Measurements from ENCODE around the gene MORF4L2.

- TF ChIP-seq, protein P1, sequence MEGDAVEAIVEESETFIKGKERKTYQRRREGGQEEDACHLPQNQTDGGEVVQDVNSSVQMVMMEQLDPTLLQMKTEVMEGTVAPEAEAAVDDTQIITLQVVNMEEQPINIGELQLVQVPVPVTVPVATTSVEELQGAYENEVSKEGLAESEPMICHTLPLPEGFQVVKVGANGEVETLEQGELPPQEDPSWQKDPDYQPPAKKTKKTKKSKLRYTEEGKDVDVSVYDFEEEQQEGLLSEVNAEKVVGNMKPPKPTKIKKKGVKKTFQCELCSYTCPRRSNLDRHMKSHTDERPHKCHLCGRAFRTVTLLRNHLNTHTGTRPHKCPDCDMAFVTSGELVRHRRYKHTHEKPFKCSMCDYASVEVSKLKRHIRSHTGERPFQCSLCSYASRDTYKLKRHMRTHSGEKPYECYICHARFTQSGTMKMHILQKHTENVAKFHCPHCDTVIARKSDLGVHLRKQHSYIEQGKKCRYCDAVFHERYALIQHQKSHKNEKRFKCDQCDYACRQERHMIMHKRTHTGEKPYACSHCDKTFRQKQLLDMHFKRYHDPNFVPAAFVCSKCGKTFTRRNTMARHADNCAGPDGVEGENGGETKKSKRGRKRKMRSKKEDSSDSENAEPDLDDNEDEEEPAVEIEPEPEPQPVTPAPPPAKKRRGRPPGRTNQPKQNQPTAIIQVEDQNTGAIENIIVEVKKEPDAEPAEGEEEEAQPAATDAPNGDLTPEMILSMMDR (conservative IDR thresholded peaks at IDR 0.05; ENCODE audit: low read length), result peak; percentile 75
- TF ChIP-seq EZH2phosphoT487 (IDR thresholded peaks at IDR 0.05; ENCODE audit: borderline replicate concordance, low read depth, low read length), result no peak
Measured at GRCh38 chrX:103687696-103688201, 1.2 kb upstream of the MORF4L2 start.

Data from OCI-LY7 (cell line).